ENCODE measurements around the gene PUM1.

Gene PUM1

GRCh38 chr1:31027693-31028526 is 37.6 kb downstream of the PUM1 start:
- no peak for DNase-seq

- DNase-seq: no peak
Observed at GRCh38 chr1:31022259-31022658, 43.3 kb downstream of the PUM1 start.

GRCh38 chr1:31020007-31020790 is 45.3 kb downstream of the PUM1 start:
- DNase-seq: no peak

GRCh38 chr1:31019401-31019800 is 46.1 kb downstream of the PUM1 start:
- no peak for DNase-seq

GRCh38 chr1:31016868-31017267 is 48.6 kb downstream of the PUM1 start:
- no peak for DNase-seq

- no peak for DNase-seq
Observed at GRCh38 chr1:31013187-31013864, 52.2 kb downstream of the PUM1 start.

GRCh38 chr1:31012210-31012924 is 53.1 kb downstream of the PUM1 start:
- DNase-seq: no peak

- DNase-seq: no peak
Observed at GRCh38 chr1:31011719-31012118, 53.8 kb downstream of the PUM1 start.

GRCh38 chr1:31010086-31010989 is 55.2 kb downstream of the PUM1 start:
- DNase-seq: no peak

GRCh38 chr1:31007462-31007991 is 58.0 kb downstream of the PUM1 start:
- no peak for DNase-seq

- no peak for DNase-seq
Observed at GRCh38 chr1:31006747-31007146, 58.8 kb downstream of the PUM1 start.

GRCh38 chr1:31005617-31006166 is 59.8 kb downstream of the PUM1 start:
- no peak for DNase-seq

- no peak for DNase-seq
Observed at GRCh38 chr1:31005198-31005597, 60.3 kb downstream of the PUM1 start.

GRCh38 chr1:31004231-31004621 is 61.3 kb downstream of the PUM1 start:
- DNase-seq: no peak

- DNase-seq: no peak
Observed at GRCh38 chr1:31003613-31004230, 61.8 kb downstream of the PUM1 start.

GRCh38 chr1:31000301-31000700 is 65.2 kb downstream of the PUM1 start:
- no peak for DNase-seq

GRCh38 chr1:30998887-30999286 is 66.6 kb downstream of the PUM1 start:
- no peak for DNase-seq

GRCh38 chr1:30998171-30998570 is 67.3 kb downstream of the PUM1 start:
- no peak for DNase-seq

- no peak for DNase-seq
Observed at GRCh38 chr1:30997463-30998057, 68.0 kb downstream of the PUM1 start.

- DNase-seq: no peak
Observed at GRCh38 chr1:30995990-30996612, 69.4 kb downstream of the PUM1 start.
